Activated naive CD8-positive, alpha-beta T cell treated with anti-CD3 and anti-CD28 coated beads, Interleukin-2, amount 50 U/mL, for 16 hours (primary cell): Measurements from ENCODE around the gene LRRN4.
"Not testable (repeated sequence)": the region's sequence is repeated elsewhere in the genome, so short reads cannot be mapped to it uniquely, and the experiment has no call there.

ENCODE experiments used
- DNase-seq: peaks from one replicate; pipeline ENCODE4 v3.0.0-alpha.2; 2020; ENCODE audit warnings: low read depth, low spot score

LRRN4 gene

GRCh38 chr20:6058684-6059295 lies 4.9 kb upstream of the LRRN4 start:
- no peak for DNase-seq

GRCh38 chr20:6057691-6058090 lies 3.8 kb upstream of the LRRN4 start:
- no peak for DNase-seq

GRCh38 chr20:6057139-6057538 lies 3.3 kb upstream of the LRRN4 start:
- DNase-seq, result no peak

GRCh38 chr20:6055981-6056569 lies 2.2 kb upstream of the LRRN4 start:
- no peak for DNase-seq

- no peak for DNase-seq
These were observed 1.4 kb upstream of the LRRN4 start for GRCh38 chr20:6055161-6055783.

- DNase-seq, result not testable (repeated sequence)
These were observed 810 bp upstream of the LRRN4 start for GRCh38 chr20:6054689-6055051.

- DNase-seq, result no peak
These were observed 640 bp downstream of the LRRN4 start for GRCh38 chr20:6053064-6053775.

GRCh38 chr20:6051505-6051904 lies 2.4 kb downstream of the LRRN4 start:
- DNase-seq, result no peak

GRCh38 chr20:6048391-6048790 lies 5.5 kb downstream of the LRRN4 start:
- no peak for DNase-seq

GRCh38 chr20:6046432-6046831 lies 7.4 kb downstream of the LRRN4 start:
- no peak for DNase-seq

- DNase-seq, result no peak
These were observed 8.3 kb downstream of the LRRN4 start for GRCh38 chr20:6045566-6045965.

GRCh38 chr20:6044115-6044514 lies 9.7 kb downstream of the LRRN4 start:
- DNase-seq, result no peak

- no peak for DNase-seq
These were observed 12.0 kb downstream of the LRRN4 start for GRCh38 chr20:6041808-6042265.

GRCh38 chr20:6040958-6041807 lies 12.7 kb downstream of the LRRN4 start:
- DNase-seq, result no peak

GRCh38 chr20:6040540-6040939 lies 13.3 kb downstream of the LRRN4 start:
- no peak for DNase-seq

- DNase-seq, result no peak
These were observed 14.1 kb downstream of the LRRN4 start for GRCh38 chr20:6039766-6040165.

GRCh38 chr20:6038256-6038655 lies 15.6 kb downstream of the LRRN4 start:
- no peak for DNase-seq

GRCh38 chr20:6037082-6037481 lies 16.8 kb downstream of the LRRN4 start:
- no peak for DNase-seq

- DNase-seq, result no peak
These were observed 17.6 kb downstream of the LRRN4 start for GRCh38 chr20:6036213-6036612.

- no peak for DNase-seq
These were observed 19.5 kb downstream of the LRRN4 start for GRCh38 chr20:6034134-6034969.

GRCh38 chr20:6032907-6033306 lies 21.0 kb downstream of the LRRN4 start:
- DNase-seq, result not testable (repeated sequence)
